Myocyte (in vitro differentiated cells): ENCODE measurements around the gene CASZ1. TPM values are rescaled to one million over a fixed set of nuclear protein-coding genes. Genes with fewer than 3 reads are reported as not detected.
A peak's percentile ranks its signal among the peaks of the same experiment; 100 is the strongest.

Experiments
- DNase-seq: peaks from one replicate; pipeline ENCODE4 v3.0.0-alpha.2; 2012; ENCODE audit warnings: low read depth
- total RNA-seq: library from RNA; depleted of rRNA; stranded (reverse); fragments of >200 nt; gene quantifications from 2 replicates; pipeline ENCODE4 v1.2.3, GENCODE V29; 2014

The CASZ1 gene
- total RNA-seq, 1 donor from 2014 or later = 11.6 TPM

DNA sequence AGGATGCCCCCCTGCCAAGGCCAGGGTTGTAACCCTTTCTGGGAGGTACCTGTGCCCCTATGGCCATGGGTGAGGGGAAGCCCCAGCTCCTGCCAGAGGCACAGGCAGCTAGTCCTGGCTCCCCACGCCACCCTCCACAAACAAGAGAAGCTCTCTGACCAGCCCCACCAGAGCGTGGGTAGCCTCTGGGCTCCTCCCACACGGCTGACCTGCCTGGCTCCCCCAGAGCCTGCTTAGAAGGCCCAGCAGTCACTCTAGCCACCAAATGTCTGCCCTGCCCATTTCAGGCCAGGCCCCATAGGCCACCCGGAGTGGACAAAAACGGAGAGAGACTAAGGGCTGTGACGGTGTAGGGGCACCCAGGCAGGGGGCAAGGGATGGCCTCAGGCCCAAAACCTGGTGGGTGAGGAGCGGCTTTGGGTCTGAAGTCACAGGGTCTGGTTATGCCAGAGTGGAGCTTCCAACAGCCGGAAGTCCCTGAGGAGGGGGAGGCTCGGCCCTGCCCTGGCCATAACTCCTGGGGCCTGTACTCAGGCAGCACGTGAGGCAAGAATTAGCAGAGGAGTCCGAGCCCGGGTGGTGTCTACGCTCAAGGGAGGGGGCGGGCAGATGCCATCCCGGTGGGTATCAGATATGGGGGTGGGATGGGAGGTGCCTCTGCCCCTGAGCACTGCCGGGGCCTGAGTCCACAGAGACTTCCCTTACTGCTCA is 155.4 kb downstream of the CASZ1 start:
- DNase-seq = no peak

GRCh38 chr1:10639775-10640578 is 156.5 kb downstream of the CASZ1 start:
- no peak for DNase-seq

DNA sequence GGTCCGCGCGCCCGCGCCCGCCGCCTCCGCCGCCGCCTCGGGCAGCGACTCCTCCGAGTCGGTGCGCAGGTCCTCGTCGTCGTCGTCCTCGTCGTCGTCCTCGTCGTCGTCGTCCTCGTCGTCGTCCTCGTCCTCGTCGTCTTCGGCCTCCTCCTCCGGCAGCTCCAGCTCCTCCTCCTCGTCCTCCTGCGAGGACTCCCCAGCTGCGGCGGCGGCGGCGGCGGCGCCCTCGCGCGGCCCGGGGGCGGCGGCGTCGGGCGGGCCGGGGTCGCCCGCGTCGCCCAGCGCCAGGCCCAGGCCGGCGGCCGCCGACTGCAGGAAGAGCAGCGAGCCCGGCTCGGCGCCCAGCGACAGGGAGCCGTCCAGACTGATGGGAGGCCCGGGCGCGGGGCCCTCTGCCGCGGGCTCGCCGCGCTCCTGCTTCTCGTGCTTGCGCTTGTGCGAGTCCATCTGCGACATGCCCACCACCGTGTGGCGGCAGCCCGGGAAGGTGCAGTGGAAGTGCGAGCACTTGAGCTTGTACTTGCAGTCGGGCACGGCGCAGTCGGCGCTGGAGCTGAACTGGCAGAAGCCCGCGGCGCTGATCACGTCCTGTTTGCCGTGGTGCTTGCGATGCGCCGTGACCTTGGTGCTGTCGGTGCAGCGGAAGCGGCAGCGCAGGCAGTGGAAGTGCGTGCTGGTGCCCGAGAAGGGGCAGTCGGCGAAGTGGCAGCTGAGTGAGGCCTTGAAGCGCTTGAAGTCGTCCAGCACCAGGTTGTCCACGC is 157.3 kb downstream of the CASZ1 start:
- no peak for DNase-seq

GRCh38 chr1:10638559-10639005 is 157.9 kb downstream of the CASZ1 start:
- no peak for DNase-seq

DNA sequence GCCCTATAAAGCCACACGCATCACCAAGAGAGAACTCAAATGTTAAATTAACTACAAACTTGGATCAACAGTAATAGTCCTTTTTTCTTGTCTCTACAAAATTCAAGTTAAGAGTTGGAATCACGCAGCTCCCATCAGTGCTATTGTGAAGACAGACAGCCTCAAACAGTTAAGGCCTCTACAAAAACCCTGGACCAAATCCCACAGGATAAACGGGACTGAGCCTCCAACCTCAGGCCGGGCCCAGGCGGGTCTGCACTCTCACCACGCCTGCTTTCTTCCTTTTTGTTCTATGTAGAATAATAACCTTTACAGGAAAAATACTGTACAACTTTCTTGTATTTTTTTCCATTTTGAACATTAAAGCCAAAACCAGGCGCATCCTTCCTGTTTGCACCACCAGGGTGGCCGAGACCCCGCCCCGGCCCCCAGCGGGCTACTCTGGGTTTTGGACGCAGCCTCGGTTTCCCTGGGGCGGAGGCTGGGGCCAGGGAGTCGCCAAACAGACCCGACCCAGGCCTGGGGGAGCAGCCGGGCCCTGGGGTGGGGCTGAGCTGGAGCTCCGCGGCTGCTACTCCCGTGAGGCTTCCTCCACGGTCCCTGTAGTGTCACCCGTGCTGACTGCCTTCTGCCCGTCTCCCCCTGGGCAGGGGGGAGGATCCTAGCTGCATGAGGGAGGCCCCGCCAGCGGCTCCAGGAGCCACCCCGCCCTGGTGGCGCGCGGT is 158.4 kb downstream of the CASZ1 start:
- DNase-seq = no peak

DNA sequence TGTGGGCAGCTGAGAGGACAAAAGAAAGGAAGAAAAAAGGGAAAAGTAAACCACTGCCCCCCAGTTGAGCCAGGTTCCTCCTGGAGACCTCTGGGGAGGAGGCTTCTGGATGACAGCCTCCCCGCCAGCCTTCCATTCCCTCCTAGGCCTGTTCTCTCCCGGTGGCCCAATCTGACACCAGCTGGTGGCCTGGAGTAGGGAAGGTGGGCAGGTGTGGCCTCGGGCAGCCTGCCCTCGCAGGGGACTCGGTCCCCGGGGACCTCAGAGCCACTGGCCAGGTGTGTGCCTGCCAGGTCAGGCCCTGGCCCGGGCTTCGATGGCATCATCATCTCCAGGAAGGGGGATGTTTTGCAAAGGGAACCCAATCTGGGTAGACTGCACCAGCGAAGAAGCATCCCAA is 159.0 kb downstream of the CASZ1 start:
- no peak for DNase-seq

GRCh38 chr1:10635992-10636391 is 160.5 kb downstream of the CASZ1 start:
- no peak for DNase-seq

GRCh38 chr1:10635085-10635896 is 161.2 kb downstream of the CASZ1 start:
- DNase-seq = peak; percentile 76

- peak; percentile 88 for DNase-seq
These were observed 161.9 kb downstream of the CASZ1 start for GRCh38 chr1:10634428-10635084.

DNA sequence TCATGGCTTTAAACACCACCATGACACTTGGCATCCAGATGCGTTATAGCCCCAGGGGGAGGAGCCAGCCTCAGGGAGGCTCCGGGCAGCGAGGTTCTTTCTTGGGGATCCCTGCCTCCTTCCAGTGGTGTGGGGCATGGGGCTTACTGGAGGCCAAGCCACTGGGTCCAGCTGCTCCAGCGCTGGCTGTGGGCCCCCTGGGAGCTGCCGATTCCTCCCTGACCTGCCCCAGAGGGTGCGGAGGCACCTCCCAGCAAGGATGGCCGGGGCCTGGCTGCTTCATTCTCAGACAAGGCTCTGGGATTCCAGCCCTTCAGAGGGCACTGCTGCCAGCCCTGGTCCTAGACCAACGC is 162.4 kb downstream of the CASZ1 start:
- DNase-seq = no peak

DNA sequence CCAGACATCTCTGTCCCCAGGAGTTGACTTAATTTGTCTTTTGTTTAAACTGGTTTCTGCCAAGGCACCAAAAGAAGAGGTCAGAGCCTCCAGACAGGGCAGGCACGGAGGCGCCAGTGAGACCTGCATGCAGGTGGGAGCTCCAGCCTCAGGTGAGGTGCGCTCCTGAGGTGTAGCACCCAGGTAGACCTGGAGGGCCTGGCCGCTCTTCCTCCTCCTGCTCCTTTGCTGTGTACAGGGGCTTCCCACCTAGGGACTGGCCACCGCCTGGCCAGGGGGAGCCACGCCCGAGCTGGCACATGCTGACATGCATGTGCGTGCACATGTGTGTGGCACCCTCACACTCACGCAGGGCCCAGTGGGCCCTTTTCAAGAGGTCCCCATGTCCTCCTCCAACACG is 163.0 kb downstream of the CASZ1 start:
- DNase-seq = no peak

DNA sequence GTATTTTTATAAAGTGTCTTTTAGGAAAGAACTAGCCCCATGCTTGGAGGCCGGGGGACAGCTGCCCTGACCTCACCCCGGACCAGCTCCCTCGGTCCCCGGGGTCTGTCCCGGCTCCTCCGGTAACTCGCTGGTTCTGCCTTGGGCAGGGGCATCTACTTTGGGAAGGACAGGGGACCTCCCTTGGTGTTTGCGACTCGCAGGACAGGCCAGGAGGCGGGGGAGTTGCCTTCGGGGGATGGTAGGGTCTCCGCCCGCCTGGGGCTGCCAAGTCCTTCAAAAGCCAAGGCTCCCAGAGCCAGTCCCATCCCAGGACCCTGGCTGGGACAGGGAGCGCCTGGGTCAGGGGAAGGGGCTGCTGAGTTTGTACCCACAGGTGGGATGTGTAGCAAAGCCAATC is 163.8 kb downstream of the CASZ1 start:
- DNase-seq = no peak

GRCh38 chr1:10631811-10632593 is 164.4 kb downstream of the CASZ1 start:
- no peak for DNase-seq

- no peak for DNase-seq
These were observed 165.2 kb downstream of the CASZ1 start for GRCh38 chr1:10631121-10631810.

DNA sequence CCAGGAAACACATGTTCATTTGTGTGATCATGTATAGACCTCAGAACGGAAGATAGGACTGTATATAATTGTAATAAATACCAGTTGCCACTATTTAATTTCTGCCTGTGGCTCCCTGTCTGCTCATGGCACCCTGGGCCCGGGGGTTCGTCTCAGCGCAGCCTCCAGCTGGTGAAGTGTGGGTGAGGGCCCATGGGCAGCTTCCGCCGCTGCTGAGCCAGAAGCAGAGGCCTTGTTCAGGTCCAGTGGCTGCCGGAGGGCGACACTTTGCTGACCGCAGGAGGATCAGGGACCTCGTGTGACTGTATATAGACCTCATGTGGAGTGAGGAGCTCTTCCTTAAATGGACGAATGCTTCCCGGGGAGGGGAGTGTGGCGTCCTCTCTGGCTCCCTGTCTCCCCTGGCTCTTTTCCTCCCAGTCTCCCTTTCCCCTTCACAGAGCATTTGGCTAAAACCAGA is 165.8 kb downstream of the CASZ1 start:
- no peak for DNase-seq

- no peak for DNase-seq
These were observed 166.5 kb downstream of the CASZ1 start for GRCh38 chr1:10629816-10630571.

DNA sequence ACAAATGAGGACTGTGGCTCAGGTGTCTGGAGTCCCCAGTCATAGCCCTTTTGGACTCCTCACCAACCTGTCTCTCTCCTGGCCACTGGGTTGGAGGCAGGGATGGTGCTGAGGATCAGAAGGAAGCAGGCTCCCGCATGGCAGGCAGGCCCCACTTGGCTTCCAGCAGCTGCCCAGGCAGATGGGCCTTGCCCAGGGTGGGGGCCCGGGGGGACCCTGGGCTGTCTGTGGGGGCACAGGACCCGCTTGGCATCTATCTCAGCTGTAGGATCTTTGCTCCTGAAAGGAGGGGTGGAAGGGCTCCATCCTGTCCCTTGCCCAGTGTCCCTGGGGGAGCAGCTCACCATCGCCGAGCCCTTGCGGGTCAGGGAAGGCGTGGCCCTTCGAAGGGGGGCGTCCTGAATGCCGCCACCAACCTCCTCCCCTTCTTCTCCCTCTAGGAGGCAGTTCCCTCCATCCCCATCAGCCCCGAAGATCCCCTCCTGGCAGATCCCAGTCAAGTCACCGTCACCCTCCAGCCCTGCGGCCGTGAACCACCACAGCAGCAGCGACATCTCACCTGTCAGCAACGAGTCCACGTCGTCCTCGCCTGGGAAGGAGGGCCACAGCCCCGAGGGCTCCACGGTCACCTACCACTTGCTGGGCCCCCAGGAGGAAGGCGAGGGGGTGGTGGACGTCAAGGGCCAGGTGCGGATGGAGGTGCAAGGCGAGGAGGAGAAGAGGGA is 167.2 kb downstream of the CASZ1 start:
- DNase-seq = no peak
